OCI-LY3 (cell line): ENCODE data around the gene DPYSL4.

Experiments
- H2AFZ ChIP-seq: fragments of 200-600, 300-600 bp; shearing (Covaris generic); 2 replicates; pipeline ENCODE4 v1.6.0; 2014; ENCODE audit warnings: antibody characterized with exemption, low read depth, low read length
- H3K27ac ChIP-seq: fragments of 200-600, 300-600 bp; sonication (generic); 2 replicates; pipeline ENCODE4 v1.5.1; 2014; ENCODE audit warnings: mild to moderate bottlenecking, low read length, moderate library complexity, mixed read lengths
- H3K27me3 ChIP-seq: fragments of 200-600, 300-600 bp; sonication (generic); 2 replicates; pipeline ENCODE4 v1.6.1; 2014; ENCODE audit warnings: low read depth, low read length, mixed read lengths
- H3K36me3 ChIP-seq: fragments of 200-600, 300-600 bp; sonication (generic); replicated peaks from 2 replicates; pipeline ENCODE3; 2014; ENCODE audit warnings: low read depth, low read length, mixed read lengths
- H3K4me1 ChIP-seq: fragments of 300-600, 200-600 bp; sonication (generic); 2 replicates; pipeline ENCODE4 v1.6.1; 2014; ENCODE audit warnings: low read length, mixed read lengths
- H3K4me2 ChIP-seq: fragments of 200-600, 300-600 bp; sonication (generic); 2 replicates; pipeline ENCODE4 v1.6.1; 2014; ENCODE audit warnings: low read length, mixed read lengths
- H3K4me3 ChIP-seq: fragments of 300-600, 200-600 bp; sonication (generic); 2 replicates; pipeline ENCODE4 v1.5.1; 2014; ENCODE audit warnings: antibody characterized with exemption, mild to moderate bottlenecking, low read length, moderate library complexity
- H3K79me2 ChIP-seq: fragments of 300-600, 200-600 bp; shearing (Covaris generic); 2 replicates; pipeline ENCODE4 v1.6.1; 2014; ENCODE audit warnings: mild to moderate bottlenecking, low read length, mixed read lengths
- H3K9ac ChIP-seq: fragments of 300-600, 200-600 bp; shearing (Covaris generic); 2 replicates; pipeline ENCODE4 v1.6.0; 2014; ENCODE audit warnings: mild to moderate bottlenecking, low read length, moderate library complexity
- H3K9me3 ChIP-seq: fragments of 200-600, 300-600 bp; shearing (Covaris generic); 2 replicates; pipeline ENCODE4 v1.6.1; 2014; ENCODE audit warnings: low read length, mixed read lengths; ENCODE audit not compliant: insufficient read depth
- H4K20me1 ChIP-seq: fragments of 200-600, 300-600 bp; sonication (generic); 2 replicates; pipeline ENCODE4 v1.6.1; 2016; ENCODE audit warnings: low read length, mixed read lengths; ENCODE audit not compliant: insufficient read depth
- CTCF ChIP-seq: fragments of 200-600, 300-600 bp; sonication (generic); IDR thresholded peaks from 2 replicates; pipeline ENCODE4 v1.5.1; 2014; ENCODE audit warnings: antibody characterized with exemption, low read length, low read depth
- EZH2phosphoT487 ChIP-seq: fragments of 200-600 bp; shearing (Covaris generic); IDR thresholded peaks from 2 replicates; pipeline ENCODE4 v1.6.1; 2018; ENCODE audit warnings: antibody characterized with exemption, mixed run types, low read depth

The DPYSL4 gene

GRCh38 chr10:132199268-132199853 is 12.6 kb downstream of the DPYSL4 start:
- no peaks in the 10 kb centered on the region for H3K27me3 ChIP-seq
- H4K20me1 ChIP-seq, result no peaks in the 10 kb centered on the region
- H3K9me3 ChIP-seq, result no peaks in the 10 kb centered on the region
- H2AFZ ChIP-seq, result no peak overlapping the region
- H3K4me3 ChIP-seq, result no peak overlapping the region
- no peaks in the 10 kb centered on the region for H3K4me1 ChIP-seq
- TF ChIP-seq EZH2phosphoT487 (no peak), CTCF (no peak)
- no peaks in the 10 kb centered on the region for H3K36me3 ChIP-seq
- H3K4me2 ChIP-seq, result no peak overlapping the region
- H3K9ac ChIP-seq, result no peak overlapping the region
- no peaks in the 10 kb centered on the region for H3K79me2 ChIP-seq
- no peak overlapping the region for H3K27ac ChIP-seq

GRCh38 chr10:132199854-132200311 is 13.1 kb downstream of the DPYSL4 start:
- Histone ChIP-seq H4K20me1 (no peaks in the 10 kb centered on the region), H3K9me3 (no peaks in the 10 kb centered on the region), H3K9ac (no peak overlapping the region), H3K27ac (no peak overlapping the region), H3K79me2 (no peaks in the 10 kb centered on the region), H3K27me3 (no peaks in the 10 kb centered on the region), H2AFZ (no peak overlapping the region), H3K36me3 (no peaks in the 10 kb centered on the region), H3K4me3 (no peak overlapping the region), H3K4me2 (no peak overlapping the region), H3K4me1 (no peaks in the 10 kb centered on the region)
- TF ChIP-seq EZH2phosphoT487 (no peak), CTCF (no peak)

- no peaks in the 10 kb centered on the region for H3K27me3 ChIP-seq
- no peak for TF ChIP-seq EZH2phosphoT487
- no peak for TF ChIP-seq CTCF
- H3K36me3 ChIP-seq, result no peaks in the 10 kb centered on the region
- no peaks in the 10 kb centered on the region for H3K4me1 ChIP-seq
- H3K4me3 ChIP-seq, result no peak overlapping the region
- no peak overlapping the region for H3K27ac ChIP-seq
- no peak overlapping the region for H3K9ac ChIP-seq
- H4K20me1 ChIP-seq, result no peaks in the 10 kb centered on the region
- no peaks in the 10 kb centered on the region for H3K9me3 ChIP-seq
- no peak overlapping the region for H3K4me2 ChIP-seq
- H2AFZ ChIP-seq, result no peak overlapping the region
- no peaks in the 10 kb centered on the region for H3K79me2 ChIP-seq
Observed at GRCh38 chr10:132200344-132201110, 13.8 kb downstream of the DPYSL4 start.

- H2AFZ ChIP-seq, result no peak overlapping the region
- no peak overlapping the region for H3K9ac ChIP-seq
- no peaks in the 10 kb centered on the region for H3K27me3 ChIP-seq
- H3K9me3 ChIP-seq, result no peaks in the 10 kb centered on the region
- H3K4me1 ChIP-seq, result no peaks in the 10 kb centered on the region
- H3K27ac ChIP-seq, result no peak overlapping the region
- no peak overlapping the region for H3K4me3 ChIP-seq
- H3K36me3 ChIP-seq, result no peaks in the 10 kb centered on the region
- H3K79me2 ChIP-seq, result no peaks in the 10 kb centered on the region
- no peak overlapping the region for H3K4me2 ChIP-seq
- no peak for TF ChIP-seq EZH2phosphoT487
- no peak for TF ChIP-seq CTCF
- no peaks in the 10 kb centered on the region for H4K20me1 ChIP-seq
Observed at GRCh38 chr10:132201111-132201969, 14.6 kb downstream of the DPYSL4 start.
